ENCODE results near the gene KDM4D.
"Not testable (repeated sequence)": the region's sequence is repeated elsewhere in the genome, so short reads cannot be mapped to it uniquely, and the experiment has no call there.

The KDM4D gene

DNA sequence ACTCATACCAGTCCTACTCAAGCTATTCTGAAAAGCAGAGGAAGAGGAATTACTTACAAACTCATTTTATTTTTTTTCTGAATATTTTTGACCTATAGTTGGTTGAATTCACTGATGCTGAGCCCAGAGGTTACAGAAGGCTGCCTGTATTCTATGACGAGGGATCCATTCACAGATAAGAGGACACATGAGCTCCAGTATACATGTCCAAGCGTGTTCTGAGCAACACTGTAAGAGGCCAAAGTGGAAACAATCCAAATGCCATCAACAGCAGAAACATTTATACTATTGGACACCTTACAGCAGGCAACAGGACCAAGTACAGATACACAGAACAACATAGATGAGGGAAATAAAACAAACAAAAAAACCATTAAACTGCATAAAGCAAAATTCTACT is 61.8 kb downstream of the KDM4D start:
- no peak for DNase-seq (ENCODE audit: low read depth)

DNA sequence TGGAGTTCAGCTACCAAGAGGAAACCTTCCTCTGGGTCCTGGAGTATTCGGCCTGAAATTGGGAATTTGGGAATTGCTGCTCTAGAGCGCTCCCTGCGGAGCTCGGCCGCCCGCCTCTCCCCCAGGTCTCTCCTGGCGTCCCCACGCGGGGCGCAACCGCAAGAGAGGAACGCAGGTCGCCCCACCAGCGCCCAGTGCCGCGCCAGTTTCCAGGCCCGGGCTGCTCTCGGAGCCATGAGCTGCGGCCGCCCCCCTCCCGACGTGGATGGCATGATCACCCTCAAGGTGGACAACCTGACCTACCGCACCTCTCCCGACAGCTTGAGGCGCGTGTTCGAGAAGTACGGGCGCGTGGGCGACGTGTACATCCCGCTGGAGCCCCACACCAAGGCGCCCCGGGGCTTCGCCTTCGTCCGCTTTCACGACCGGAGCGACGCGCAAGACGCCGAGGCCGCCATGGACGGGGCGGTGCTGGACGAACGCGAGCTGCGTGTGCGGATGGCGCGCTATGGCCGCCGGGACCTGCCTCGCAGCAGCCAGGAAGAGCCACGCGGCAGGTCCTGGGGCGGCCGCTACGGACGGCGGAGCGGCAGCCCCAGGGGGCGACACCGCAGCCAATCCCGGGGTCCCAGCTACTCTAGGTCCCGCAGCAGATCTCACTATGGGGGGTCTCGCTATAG is 64.0 kb downstream of the KDM4D start:
- not testable (repeated sequence) for DNase-seq (ENCODE audit: low read depth)

DNA sequence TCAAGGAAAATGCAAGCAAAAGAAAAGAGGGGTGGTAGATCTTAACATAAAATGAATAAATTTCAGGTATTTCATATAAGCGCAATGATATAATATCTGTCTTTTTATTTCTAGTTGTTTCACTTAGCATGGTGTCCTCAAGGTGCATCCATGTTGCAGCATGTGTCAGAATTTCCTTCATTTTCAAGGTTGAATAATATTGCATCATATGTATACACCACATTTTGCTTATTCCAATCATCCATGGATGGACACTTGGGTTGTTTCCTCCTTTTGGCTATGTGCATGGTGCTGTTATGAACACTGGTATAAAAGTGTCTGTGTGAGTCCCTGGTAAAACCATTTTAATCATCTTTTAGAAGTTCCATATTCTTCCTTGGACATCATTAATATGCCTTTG is 68.7 kb downstream of the KDM4D start:
- no peak for DNase-seq (ENCODE audit: low read depth)

DNA sequence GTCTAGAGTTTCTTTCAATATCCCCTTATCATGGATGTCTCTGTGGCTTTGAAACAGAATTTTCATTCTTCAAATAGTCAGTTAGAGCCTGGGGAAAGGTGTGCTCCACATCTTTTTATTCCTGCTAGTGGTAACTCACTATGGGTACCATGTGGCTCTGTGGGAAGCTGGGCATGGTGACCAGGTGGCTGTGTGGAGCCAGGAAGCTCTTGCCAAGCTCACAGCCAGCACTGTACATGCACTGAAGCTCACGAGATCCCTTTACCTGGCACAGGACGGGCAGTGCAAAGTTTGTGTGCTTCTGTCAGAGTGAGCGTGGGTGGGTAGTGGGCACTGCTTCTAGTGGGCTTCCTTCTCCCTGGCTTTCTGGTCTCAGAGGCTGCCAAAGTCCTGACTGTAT is 69.4 kb downstream of the KDM4D start:
- no peak for DNase-seq (ENCODE audit: low read depth)

DNA sequence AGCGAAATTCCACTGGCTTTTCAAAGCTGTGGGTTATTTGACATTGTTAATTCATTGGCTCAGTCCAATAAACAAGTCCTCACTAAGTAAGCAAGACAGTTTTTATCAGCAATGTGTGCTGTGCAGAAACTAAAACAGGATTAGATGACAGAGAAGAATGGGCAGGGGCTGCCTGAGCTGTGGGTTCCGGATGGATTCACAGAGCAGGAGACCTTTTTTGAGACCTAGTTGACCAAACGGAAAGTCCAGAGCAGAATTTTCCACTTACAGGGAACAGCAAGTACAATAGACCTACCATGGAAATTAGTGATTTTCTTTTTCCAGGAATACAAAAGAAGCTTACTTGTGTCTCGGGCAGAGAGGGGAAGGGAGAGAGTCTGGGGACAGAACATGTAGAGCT is 70.5 kb downstream of the KDM4D start:
- no peak for DNase-seq (ENCODE audit: low read depth)

DNA sequence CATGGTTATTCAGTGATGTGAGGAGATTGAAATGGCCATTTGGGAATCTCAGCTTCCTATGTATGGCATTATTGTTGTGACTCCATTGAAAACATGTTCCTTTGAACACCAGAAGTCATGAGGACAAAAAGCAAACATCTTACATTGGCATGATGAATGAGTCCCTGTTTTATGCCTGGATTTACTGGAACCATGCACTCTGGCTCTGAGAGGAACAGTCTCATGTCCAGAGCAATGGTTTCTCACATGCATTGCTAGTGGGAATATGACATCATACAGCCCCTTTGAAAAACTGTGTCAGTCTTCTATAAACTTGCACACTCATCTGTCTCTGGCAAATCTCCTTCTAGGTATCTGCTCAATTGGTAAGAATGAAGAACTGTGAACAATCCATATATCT is 72.3 kb downstream of the KDM4D start:
- no peak for DNase-seq (ENCODE audit: low read depth)

All from stimulated activated CD8-positive, alpha-beta memory T cell treated with anti-CD3 and anti-CD28 coated beads, Interleukin-15, amount 100 ng/mL, for 1 hour (primary cell).